Stimulated activated CD4-positive, alpha-beta T cell treated with anti-CD3 and anti-CD28 coated beads, Interleukin-4, amount 100 ng/mL, for 1 hour (primary cell): ENCODE data around the gene HCST.
A peak's percentile ranks its signal among the peaks of the same experiment; 100 is the strongest.
"Not testable (repeated sequence)": the region's sequence is repeated elsewhere in the genome, so short reads cannot be mapped to it uniquely, and the experiment has no call there.

Experiments used
- DNase-seq: peaks from one replicate; pipeline ENCODE4 v3.0.0-alpha.2; 2020

The HCST gene

GRCh38 chr19:35905178-35905727 is 2.9 kb downstream of the HCST start:
- DNase-seq = no peak

GRCh38 chr19:35907377-35907745 is 5.0 kb downstream of the HCST start:
- no peak for DNase-seq

- DNase-seq = no peak
Observed at GRCh38 chr19:35908010-35908441, 5.7 kb downstream of the HCST start, which contains the start of gene TYROBP. TSS of gene TYROBP (minus strand) at chr19:35908295. CDS start at chr19:35908228, 67 bp downstream.

DNA sequence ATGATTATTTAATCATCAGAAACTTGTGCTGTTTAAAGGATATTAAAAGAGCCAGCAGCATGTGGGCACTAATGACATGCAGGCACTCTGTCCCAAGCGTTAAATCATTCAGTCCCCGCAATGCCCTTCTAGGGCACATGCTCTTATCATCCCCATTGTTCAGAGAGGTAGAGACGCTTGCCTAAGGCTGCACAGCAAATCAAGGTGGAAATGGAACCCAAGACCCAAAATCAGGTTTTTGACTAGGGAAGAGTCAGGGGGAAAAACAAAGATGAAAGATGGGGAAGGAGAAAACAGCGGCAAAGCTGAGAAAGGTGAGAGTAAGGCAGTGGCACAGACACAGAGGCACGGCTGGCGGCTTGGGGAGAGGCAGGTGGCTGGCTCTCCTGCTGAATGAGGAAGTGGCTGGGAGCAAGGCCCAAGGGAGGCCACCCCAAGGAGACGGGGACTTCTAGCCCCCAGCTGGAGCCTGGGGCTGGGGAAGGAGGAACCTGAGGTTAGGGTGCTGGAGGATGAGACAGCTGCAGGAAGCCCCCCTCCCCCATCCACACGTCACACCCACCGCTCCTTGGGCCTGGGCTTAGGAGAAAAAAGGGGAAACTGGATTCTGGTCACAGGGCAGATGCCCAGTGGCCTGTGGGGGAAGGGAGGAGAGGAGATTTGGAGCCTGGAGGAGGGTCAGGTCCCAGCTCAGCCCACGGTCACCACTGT is 6.8 kb downstream of the HCST start:
- no peak for DNase-seq

DNA sequence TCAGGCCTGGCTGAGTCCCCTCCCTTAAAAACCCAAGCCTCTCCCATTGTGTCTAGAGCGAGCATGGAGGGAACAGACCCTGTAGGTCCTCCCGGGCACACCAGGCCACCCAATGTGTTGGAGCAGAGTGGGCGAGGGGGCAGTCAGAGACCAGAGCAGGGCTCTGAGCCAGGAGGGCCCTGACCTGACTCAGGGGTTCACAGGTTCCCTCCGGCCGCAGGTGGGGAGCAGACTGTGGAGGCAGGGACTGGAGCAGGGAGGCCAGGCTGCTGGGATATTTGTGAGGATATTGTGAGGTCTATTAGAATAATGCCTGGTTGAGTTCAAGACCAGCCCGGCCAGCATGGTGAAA is 7.3 kb downstream of the HCST start:
- no peak for DNase-seq

DNA sequence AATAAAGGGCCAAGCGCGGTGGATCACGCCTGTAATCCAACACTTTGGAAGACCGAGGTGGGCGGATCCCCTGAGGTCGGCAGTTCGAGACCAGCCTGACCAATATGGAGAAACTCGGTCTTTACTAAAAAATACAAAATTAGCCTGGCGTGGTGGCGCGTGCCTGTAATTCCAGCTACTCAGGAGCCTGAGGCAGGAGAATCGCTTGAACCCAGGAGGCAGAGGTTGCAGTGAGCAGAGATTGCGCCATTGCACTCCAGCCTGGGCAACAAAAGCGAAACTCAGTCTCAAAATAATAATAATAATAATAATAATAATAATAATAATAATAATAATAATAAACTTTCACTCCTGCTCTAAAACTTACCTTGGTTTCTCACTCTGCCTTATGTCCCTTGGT is 8.0 kb downstream of the HCST start:
- not testable (repeated sequence) for DNase-seq

- no peak for DNase-seq
Observed at GRCh38 chr19:35911173-35911572, 8.8 kb downstream of the HCST start.

- DNase-seq = no peak
Observed at GRCh38 chr19:35911790-35912189, 9.5 kb downstream of the HCST start.

GRCh38 chr19:35913589-35913988 is 11.3 kb downstream of the HCST start:
- no peak for DNase-seq

GRCh38 chr19:35915443-35915842 is 13.1 kb downstream of the HCST start:
- DNase-seq = no peak

DNA sequence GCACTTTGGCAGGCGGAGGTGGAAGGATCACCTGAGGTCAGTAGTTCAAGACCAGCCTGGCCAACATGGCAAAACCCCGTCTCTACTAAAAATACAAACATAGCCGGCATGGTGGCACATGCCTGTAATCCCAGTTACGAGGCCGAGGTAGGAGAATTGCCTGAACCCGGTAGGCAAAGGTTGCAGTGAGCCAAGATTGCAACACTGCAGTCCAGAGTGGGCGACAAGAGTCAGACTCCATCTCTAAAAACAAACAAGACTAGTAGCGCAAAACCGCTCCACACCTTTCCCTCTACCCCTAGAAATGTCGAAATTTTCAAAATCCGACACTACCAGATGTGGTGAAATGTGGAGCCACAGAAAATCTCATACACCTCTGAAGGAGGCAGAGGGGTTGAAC is 17.0 kb downstream of the HCST start:
- no peak for DNase-seq

DNA sequence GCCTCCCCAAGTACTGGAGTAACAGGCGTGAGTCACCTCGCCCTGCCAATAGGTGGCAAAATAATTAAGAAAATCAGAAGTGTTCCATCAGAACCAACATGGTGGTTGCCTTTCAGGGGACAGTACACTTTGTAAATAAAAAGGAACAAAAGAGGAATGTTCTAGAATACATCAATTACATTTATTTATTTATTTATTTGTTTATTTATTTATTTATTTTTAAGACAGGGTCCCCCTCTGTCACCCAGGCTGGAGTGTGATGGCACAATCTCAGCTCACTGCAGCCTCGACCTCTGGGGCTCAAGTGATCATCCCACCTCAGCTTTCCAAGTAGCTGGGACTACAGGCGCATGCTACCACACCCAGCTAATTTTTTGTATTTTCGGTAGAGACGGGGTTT is 18.7 kb downstream of the HCST start:
- no peak for DNase-seq

DNA sequence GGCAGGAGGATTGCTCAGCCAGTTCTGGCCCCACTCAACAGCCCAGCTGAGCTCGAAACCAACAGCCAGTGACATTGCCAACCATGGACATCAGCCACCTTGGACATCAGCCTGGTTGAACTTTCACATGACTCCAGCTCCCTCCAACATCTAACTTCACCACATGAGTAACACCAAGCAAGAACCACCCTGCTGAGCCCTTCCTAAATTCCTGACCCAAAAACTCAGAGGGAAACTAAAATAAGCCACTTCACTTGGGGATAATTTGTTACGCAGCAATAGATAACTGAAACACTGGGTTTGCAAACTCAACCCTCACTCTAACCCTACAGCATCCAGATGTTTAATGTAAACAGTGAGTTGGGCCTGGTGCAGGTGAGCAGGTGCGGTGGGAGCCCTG is 23.2 kb downstream of the HCST start:
- no peak for DNase-seq

DNA sequence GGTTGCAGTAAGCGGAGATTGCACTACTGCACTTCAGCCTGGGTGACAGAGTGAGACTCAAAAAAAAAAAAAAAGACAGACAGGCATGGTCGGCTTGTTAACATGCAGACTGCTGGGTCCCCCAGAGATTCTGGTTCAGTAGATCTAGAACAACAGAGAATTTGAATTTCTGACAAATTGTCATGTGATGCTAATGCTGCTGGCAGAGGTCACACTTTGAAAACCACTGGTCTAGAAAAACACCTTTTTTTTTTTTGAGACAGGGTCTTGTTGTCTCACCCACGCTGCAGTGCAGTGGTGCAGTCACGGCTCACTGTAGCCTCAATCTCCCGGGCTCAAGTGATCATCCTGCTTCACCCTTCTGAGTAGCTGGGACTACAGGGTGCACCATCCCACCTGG is 26.2 kb downstream of the HCST start:
- DNase-seq = no peak

DNA sequence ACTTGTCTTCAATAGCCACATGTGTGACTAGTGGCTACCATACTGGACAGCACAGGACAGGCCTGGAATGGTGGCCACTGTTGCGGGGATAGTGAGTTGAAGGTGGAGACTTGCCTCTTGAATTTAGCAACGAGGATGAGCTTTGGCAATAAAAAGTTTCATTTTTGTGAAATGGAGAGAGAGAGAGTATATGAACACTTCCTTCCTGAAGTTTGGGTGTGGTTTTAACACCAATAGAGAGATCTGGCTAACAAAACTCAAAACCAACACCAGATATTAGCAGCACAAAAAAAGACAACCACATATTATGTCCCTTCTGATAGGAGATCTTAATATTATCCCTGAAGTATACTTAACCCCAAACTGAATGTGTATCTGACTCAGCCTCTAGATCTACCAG is 27.5 kb downstream of the HCST start:
- no peak for DNase-seq

GRCh38 chr19:35931161-35931873 is 29.0 kb downstream of the HCST start:
- peak; percentile 98 for DNase-seq

DNA sequence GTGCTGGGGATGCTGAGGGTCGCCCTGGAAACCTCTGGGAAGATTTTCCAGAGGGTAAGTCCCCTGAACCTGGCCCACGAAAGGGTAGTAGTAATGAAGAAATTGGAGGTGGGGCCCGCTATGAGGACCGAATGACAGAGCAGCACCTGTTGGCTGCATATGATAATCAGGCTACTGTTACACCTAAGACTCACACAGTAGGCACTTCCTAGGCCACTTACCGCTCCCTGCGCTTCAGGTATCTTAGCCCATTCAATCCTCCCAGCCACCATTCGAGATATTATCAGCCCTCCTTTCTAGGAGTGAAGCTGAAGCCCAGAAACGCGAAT is 29.5 kb downstream of the HCST start:
- DNase-seq = no peak

DNA sequence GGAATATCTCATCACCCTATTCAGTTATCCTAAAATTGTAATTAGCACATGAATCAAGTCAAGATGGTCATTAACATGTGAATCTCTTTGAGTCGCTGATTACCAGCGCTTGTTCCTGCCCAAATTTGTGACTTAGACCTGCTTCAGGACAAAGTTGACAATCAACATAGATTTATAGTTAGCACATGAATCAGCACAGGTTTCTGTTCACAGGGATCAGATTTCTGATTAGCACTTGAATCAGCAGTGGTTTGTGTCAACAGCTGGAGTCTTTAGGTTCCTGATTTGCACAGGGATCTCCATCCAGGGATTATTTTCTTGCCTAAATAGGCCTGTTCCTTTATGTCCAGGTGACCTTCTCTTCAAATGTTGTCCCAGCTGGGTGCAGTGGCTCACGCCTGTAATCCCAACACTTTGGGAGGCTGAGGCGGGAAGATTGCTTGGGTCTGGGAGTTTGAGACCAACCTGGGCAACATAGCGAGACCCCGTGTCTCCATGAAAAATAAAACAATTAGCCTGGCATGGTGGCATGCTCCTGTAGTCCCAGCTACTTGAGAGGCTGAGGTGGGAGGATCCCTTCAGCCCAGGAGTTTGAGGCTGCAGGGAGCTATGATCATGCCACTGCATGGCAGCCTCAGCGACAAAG is 30.1 kb downstream of the HCST start:
- DNase-seq = no peak

DNA sequence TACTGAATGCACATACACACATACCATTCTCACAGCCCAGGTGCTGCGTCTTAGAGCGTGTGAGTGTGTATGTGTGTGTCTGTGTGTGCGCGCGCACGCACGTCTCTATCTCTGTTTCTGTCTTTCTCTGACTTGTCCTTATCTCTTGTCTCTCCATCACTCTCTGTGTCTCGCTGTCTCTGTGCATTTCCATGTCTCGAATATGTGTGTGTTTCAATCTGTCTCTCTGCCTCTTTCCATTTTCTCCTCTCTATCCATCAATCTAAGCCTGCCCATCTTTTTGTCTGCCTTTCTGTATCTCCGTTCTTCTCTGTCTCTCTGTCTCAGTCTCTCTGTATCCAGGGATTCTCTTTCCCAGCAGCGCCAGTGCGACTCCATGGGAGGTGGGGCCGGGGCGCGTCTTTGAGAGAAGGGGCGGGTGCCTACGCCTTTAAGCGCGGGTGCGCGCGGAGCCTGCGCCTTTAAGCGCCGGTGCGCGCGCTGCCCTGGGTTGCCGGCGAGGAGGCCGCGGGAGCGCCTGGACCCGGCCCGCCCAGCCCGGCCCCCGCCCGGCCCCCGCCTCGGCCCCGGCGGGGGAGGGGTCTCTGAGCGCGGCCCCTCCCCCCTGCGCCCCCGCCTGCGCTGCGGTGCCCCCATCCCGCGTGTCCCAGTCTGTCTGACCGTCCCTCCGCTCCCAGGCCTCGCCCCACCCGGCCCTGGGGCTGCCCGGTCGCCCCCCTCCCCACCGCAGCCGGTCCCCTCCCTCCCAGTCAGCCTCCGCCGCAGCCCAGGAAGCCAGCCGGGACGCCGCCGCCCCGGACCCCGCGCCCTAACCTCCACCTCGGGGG is 33.8 kb downstream of the HCST start, which contains the start of gene LRFN3:
LRFN3 (plus strand) TSS at position 464 of the 827 bp plus-strand sequence. CDS start 3,052 bp downstream, outside the sequence.
- DNase-seq = peak; percentile 67

DNA sequence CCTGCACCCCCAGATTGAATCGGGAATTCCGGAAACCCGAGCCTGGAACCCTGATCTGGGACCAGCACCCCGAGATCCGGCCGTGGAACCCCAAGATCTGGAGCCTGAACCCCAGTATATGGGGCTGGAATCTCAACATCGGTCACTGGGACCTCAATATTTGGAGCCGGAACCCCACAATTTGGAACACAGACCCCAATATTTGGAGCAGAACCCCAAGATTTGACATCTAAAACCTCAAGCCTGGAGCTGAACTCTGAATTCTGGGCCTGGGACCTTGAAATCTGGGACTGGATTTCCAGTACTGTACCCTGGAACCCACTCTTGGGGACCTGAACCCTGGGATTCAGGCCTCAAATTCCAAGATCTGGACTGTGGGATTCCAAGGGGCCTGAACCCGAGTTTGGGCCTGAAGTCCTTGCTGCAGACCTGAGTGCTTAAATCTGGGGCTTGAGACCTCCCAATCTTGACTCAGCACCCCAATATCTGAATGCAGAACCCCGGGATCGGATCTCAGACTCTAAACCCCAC is 34.5 kb downstream of the HCST start:
- DNase-seq = no peak

DNA sequence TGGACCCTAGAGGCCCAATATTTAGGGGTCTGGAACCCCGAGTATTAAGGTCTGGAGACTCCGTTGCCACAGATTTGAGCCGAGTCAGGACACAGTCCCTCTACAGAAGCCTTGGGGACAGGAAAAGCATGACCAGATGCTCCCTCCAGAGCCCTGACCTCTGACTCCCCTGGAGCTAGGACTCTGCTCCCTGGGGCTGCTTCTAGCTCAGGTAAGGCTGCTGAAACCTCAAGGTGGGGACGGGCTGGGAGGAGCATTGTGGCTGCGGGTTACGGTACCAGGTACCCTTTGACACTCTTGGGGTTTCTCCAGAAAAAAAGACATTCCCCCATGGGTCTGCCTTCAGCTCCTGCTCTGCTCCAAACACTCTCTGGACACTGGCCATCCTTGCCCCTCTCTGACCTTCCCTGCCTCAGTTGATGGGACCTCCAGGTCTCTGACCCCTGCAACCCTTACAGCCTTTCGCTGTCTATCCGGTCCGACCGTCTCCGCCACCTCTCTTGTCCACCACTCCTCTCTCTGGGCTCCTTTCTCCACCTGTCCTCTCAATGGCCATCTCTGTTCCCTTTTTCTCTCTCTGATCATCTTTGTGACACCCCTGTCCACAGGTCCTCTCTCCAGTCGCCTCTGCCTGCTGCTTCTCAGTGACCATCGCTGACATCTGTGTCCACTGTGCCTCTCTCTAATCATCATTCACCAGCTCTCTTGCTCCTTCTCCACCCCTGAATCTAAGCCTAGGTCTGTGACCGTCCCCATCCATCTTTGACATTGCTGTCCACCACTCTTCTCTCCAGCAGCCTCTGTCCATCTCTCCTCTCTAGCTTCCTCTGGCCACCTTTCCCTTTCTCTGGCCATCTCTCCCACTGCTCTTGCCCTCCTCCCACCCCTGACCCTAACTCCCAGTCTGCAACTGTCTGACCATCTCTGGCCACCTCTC is 35.3 kb downstream of the HCST start:
- no peak for DNase-seq
